GM18868 (cell line): ENCODE results near the gene RASGRF1.
"Not testable (repeated sequence)": the region's sequence is repeated elsewhere in the genome, so short reads cannot be mapped to it uniquely, and the experiment has no call there.

Source experiments
- ATAC-seq: cut with Tn5 transposase; IDR thresholded peaks from one replicate; pipeline ENCODE4 v1.9.1; 2021; ENCODE audit warnings: mild to moderate bottlenecking, moderate library complexity; ENCODE audit not compliant: unreplicated experiment

The RASGRF1 gene, protein sequence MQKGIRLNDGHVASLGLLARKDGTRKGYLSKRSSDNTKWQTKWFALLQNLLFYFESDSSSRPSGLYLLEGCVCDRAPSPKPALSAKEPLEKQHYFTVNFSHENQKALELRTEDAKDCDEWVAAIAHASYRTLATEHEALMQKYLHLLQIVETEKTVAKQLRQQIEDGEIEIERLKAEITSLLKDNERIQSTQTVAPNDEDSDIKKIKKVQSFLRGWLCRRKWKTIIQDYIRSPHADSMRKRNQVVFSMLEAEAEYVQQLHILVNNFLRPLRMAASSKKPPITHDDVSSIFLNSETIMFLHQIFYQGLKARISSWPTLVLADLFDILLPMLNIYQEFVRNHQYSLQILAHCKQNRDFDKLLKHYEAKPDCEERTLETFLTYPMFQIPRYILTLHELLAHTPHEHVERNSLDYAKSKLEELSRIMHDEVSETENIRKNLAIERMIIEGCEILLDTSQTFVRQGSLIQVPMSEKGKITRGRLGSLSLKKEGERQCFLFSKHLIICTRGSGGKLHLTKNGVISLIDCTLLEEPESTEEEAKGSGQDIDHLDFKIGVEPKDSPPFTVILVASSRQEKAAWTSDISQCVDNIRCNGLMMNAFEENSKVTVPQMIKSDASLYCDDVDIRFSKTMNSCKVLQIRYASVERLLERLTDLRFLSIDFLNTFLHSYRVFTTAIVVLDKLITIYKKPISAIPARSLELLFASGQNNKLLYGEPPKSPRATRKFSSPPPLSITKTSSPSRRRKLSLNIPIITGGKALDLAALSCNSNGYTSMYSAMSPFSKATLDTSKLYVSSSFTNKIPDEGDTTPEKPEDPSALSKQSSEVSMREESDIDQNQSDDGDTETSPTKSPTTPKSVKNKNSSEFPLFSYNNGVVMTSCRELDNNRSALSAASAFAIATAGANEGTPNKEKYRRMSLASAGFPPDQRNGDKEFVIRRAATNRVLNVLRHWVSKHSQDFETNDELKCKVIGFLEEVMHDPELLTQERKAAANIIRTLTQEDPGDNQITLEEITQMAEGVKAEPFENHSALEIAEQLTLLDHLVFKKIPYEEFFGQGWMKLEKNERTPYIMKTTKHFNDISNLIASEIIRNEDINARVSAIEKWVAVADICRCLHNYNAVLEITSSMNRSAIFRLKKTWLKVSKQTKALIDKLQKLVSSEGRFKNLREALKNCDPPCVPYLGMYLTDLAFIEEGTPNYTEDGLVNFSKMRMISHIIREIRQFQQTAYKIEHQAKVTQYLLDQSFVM (N-terminal part only)

DNA sequence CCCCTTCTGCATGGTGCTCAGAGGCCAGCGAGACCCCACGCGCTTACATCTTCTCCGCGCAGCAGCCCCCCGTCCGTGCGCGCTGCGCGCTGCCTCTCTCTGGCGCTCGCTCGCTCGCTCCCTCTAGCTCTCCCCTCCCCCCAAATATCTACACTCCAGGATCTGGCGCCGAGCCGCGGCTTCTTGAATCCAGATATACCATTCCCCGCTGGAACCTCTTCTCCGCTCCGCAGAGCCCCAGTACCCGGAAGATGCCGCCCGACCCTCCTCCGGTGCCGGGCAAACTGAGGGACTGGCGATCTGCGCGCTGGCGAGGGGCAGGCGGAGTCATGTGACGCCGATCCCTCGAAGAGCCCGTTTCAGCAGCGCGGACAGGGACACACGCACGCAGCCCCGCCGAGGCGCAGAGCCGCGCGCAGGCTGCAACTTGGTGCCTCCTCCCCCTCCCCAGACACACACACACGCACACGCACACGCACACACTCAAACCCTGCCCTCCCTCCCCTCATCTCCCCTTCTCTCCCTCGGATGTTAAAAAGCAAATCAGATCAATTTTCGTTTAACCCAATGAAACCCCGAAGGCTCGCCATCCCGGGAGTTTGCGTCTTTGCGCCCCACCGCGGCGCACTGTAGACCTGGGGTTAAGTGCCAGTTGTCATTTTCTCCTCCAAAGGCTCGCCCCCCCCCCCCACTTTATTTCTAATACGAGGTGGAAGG is at the start of gene RASGRF1:
TSS of gene RASGRF1 (minus strand) at position 294 of the 717 bp plus-strand sequence. CDS start at position 12, 282 bp downstream.
- ATAC-seq: no peak

GRCh38 chr15:79136434-79137046 is 46.0 kb upstream of the RASGRF1 start:
- ATAC-seq: no peak

- ATAC-seq: no peak
These were observed 42.7 kb upstream of the RASGRF1 start for GRCh38 chr15:79133309-79133708.

DNA sequence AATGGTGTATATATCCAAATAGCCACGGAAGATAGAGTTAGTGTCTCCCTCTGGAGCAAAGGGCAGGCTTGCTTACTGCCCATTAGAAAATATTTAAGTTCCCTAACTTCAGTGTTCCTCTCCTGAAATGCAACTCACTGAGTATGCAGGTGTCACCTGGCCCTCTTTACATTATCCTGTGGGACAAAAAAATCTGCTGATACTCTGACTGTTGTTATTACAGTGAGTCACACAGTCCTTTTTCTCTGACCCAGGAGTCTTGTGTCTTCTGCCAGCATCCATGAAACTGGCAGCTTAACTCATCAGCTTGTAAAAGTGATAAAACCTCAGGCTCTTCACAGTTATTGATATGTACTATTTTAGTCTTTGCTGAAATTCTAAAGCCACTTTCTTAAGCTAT is 42.2 kb upstream of the RASGRF1 start:
- ATAC-seq: no peak

- ATAC-seq: no peak
These were observed 41.8 kb upstream of the RASGRF1 start for GRCh38 chr15:79132361-79132760.

- no peak for ATAC-seq
These were observed 40.1 kb upstream of the RASGRF1 start for GRCh38 chr15:79130535-79131130.

GRCh38 chr15:79129235-79129634 is 38.7 kb upstream of the RASGRF1 start:
- no peak for ATAC-seq

GRCh38 chr15:79128556-79128955 is 38.0 kb upstream of the RASGRF1 start:
- ATAC-seq: no peak

DNA sequence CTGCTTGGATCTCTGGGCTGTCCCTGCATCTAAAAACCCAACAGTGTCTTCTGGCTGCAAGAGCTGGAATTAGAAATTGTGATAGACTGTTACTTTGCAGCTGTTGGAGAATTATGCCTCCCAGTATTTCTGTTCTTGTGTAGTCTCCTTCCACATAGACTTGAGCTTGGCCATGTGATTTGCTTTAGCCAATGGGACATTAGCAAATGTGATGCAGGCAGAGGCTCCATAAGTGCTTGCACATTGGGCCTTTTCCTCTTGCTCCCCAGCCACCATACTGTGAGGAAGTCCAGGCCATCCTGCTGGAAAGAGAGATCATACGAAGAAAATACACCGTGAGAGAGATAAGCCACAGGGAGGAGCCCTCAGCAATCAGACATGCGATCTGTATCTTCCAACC is 33.8 kb upstream of the RASGRF1 start:
- no peak for ATAC-seq

- ATAC-seq: no peak
These were observed 32.4 kb upstream of the RASGRF1 start for GRCh38 chr15:79122991-79123390.

DNA sequence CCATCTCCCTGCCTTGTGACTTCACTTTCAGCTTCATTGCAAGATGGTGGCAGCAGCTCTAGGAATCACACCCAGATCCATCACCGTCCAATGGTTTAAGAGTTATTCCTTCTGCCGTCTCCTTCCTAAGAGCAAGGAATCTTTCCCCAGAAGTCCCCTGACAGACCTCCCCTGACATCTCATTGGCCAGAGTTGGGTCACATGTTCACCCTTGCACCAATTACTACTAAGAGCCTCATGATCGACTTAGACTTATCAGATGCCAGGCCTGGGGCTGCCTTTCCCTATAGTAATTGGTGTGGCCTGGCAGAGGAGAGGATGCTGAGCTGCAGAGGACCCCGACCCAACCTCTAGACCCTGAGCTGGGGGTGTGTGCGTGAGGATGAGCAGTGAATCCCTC is 31.8 kb upstream of the RASGRF1 start:
- ATAC-seq: no peak

- ATAC-seq: no peak
These were observed 31.0 kb upstream of the RASGRF1 start for GRCh38 chr15:79121571-79121970.

DNA sequence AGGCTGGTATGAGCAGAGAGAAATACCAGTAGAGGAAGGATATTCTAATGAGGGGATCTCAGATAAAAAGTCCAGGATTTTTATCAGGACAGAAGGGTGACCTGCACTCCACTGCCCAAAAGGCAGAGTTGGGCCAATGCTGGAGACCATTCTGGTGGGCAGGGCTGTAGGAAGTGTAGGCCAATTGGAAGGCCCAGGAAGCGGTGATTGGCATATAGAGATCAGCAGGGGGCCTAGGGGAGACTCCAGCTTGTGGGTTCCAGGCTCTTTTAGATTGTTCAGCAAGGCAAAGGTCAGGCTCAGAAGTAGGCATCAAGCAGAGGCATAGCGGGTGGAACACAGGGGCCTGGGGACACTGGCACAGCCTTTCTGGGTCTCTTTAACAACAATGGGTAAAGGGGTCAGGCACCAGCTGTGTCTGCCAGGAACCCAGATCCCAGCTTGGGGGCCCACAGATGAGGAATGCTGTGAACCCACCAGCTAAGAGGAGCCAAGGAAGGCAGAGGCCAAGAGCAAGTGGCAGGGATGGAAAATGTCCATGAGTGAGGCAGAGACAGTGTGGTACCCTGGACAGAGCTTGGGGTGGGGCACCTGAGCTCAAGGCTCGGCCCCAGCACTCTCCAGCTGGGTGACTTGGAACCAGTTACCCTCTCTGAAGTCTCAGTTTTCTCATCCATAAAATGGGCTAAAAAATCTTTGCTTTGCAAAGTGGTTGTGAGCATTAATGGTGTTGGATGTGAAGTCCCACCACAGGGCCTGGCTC is 27.0 kb upstream of the RASGRF1 start:
- no peak for ATAC-seq

DNA sequence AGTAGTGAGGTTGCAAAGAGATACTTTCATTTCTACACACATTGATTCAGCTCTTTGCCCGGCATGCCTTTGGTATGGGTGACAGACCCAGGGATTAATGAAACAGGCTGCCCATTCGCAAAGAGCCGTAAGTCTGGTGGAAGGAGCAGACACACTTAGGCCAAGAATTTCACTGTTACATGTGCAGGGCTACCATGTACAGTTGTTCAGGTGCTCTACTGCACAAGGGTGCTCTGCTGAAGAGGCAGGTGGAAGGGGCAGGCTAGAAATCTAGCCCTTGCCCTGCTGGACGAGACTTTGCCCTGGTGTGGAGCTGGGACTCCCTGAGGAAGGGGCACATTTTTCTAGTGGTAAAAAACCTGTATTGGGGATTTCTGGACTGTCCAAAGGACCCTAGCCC is 26.2 kb upstream of the RASGRF1 start:
- no peak for ATAC-seq

GRCh38 chr15:79115986-79116665 is 25.5 kb upstream of the RASGRF1 start:
- ATAC-seq: no peak

- ATAC-seq: no peak
These were observed 23.3 kb upstream of the RASGRF1 start for GRCh38 chr15:79113831-79114230.

DNA sequence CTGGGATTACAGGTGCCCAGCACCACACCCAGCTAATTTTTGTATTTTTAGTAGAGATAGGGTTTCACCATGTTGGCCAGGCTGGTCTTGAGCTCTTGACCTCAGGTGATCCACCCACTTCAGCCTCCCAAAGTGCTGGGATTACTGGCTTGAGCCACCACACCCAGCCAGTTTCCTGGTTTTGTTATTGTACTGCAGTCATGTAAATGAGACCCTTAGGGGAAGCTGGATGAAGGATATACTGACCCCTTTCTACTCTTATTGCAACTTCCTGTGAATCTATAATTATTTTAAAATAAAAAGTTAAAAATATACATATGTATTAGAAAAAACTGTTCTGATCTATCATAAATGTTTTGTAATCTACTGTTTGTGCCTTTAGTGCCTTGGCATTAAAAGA is 20.8 kb upstream of the RASGRF1 start:
- ATAC-seq: not testable (repeated sequence)

- ATAC-seq: no peak
These were observed 14.6 kb upstream of the RASGRF1 start for GRCh38 chr15:79105141-79105540.
